H1 (cell line): ENCODE measurements around the gene MUC22. TPM values are rescaled to one million over a fixed set of nuclear protein-coding genes. Genes with fewer than 3 reads are reported as not detected.

ENCODE experiments used
- CTCF ChIA-PET: fragments of 300-600 bp; sonication (Branson Sonifier 250); formaldehyde crosslinking; loops from one replicate; lab custom pipeline; 2021; ENCODE audit not compliant: partially characterized antibody; lab: Charles Lee
- POLR2A ChIA-PET: fragments of 300-600 bp; sonication (Branson Sonifier 250); formaldehyde crosslinking; loops from one replicate; lab custom pipeline; 2021; ENCODE audit warnings: inconsistent platforms; ENCODE audit not compliant: partially characterized antibody; lab: Charles Lee
- DNase-seq, 2 experiments: peaks; one replicate each; pipeline versions ENCODE4 v3.0.0 to v3.0.0-alpha.2; 2010 to 2022; ENCODE audit warnings: low spot score in 2 of 2, low read depth in 1 of 2, mixed read lengths in 1 of 2
- FAIRE-seq: peaks from 2 replicates; lab custom pipeline; 2011; peaks lifted over from hg19 to GRCh38; lab: Jason Lieb, UNC
- H2AFZ ChIP-seq: 2 replicates; pipeline ENCODE4 v1.8.1; 2012; ENCODE audit warnings: low read length, inconsistent platforms
- H2AK5ac ChIP-seq: 2 replicates; pipeline ENCODE4 v1.6.1; 2013; ENCODE audit warnings: low read depth, low read length
- H2BK120ac ChIP-seq: replicated peaks from 2 replicates; pipeline ENCODE3; 2013; ENCODE audit warnings: low read depth, low read length, inconsistent platforms
- H2BK12ac ChIP-seq: 2 replicates; pipeline ENCODE4 v1.6.1; 2013; ENCODE audit warnings: low read depth, low read length
- H2BK15ac ChIP-seq: 2 replicates; pipeline ENCODE4 v1.6.1; 2013; ENCODE audit warnings: low read length
- H2BK20ac ChIP-seq: 2 replicates; pipeline ENCODE4 v1.6.1; 2013; ENCODE audit warnings: low read length
- H2BK5ac ChIP-seq: 2 replicates; pipeline ENCODE4 v1.6.1; 2013; ENCODE audit warnings: low read depth, low read length
- H3K14ac ChIP-seq: 2 replicates; pipeline ENCODE4 v1.6.1; 2013; ENCODE audit warnings: inconsistent platforms; ENCODE audit not compliant: insufficient read length
- H3K18ac ChIP-seq: 2 replicates; pipeline ENCODE4 v1.6.1; 2013; ENCODE audit warnings: low read length; ENCODE audit errors: extremely low read depth
- H3K23ac ChIP-seq: 2 replicates; pipeline ENCODE4 v1.6.1; 2013; ENCODE audit warnings: inconsistent platforms; ENCODE audit not compliant: insufficient read length
- H3K23me2 ChIP-seq: 2 replicates; pipeline ENCODE4 v1.6.1; 2013; ENCODE audit warnings: low read depth, low read length
- H3K27ac ChIP-seq: 2 replicates; pipeline ENCODE4 v1.6.1; 2011; ENCODE audit warnings: low read depth, low read length, inconsistent platforms
- H3K27me3 ChIP-seq, 4 experiments: replicated peaks in 1 of 4; 1 replicate in 1 of 4; 2 replicates in 3 of 4; pipeline versions ENCODE4 v1.6.1 to v1.8.1; 2011 to 2013; ENCODE audit warnings: low read length in 3 of 4, mild to moderate bottlenecking in 3 of 4, inconsistent platforms in 2 of 4, mixed read lengths in 2 of 4, moderate library complexity in 1 of 4; ENCODE audit not compliant: control insufficient read depth in 3 of 4, insufficient read depth in 3 of 4; ENCODE audit errors: extremely low read depth in 1 of 4
- H3K36me3 ChIP-seq, 4 experiments: 2 replicates each; pipeline versions ENCODE4 v1.6.1 to v1.8.1; 2011 to 2013; ENCODE audit warnings: mild to moderate bottlenecking in 4 of 4, low read length in 3 of 4, moderate library complexity in 2 of 4, control low read depth in 1 of 4, inconsistent platforms in 1 of 4; ENCODE audit not compliant: insufficient read depth in 4 of 4, control insufficient read depth in 2 of 4
- H3K4ac ChIP-seq: replicated peaks from 2 replicates; pipeline ENCODE3; 2013; ENCODE audit warnings: low read length, low read depth, mixed read lengths, inconsistent platforms; ENCODE audit not compliant: insufficient read length
- H3K4me1 ChIP-seq, 4 experiments: replicated peaks in 1 of 4; 1 replicate in 1 of 4; 2 replicates in 3 of 4; pipeline versions ENCODE4 v1.6.1 to v1.8.1; 2011 to 2013; ENCODE audit warnings: low read length in 3 of 4, inconsistent platforms in 2 of 4, mixed read lengths in 1 of 4; ENCODE audit not compliant: insufficient read depth in 4 of 4, control insufficient read depth in 3 of 4
- H3K4me2 ChIP-seq, 2 experiments: 2 replicates each; pipeline versions ENCODE4 v1.6.1 to v1.8.1; 2011 to 2013; ENCODE audit warnings: low read depth in 2 of 2, low read length in 2 of 2, control low read depth in 1 of 2, inconsistent platforms in 1 of 2, mild to moderate bottlenecking in 1 of 2; ENCODE audit not compliant: insufficient read depth in 1 of 2
- H3K4me3 ChIP-seq, 4 experiments: fragments of 200-600, 300-600 bp in 1 of 4; sonication (generic), shearing (Covaris generic), sonication (Bioruptor Twin) in 1 of 4; 2 replicates each; pipeline versions ENCODE4 v1.5.1 to v1.8.1; 2011 to 2016; ENCODE audit warnings: low read length in 4 of 4, low read depth in 3 of 4, control low read depth in 2 of 4, inconsistent platforms in 2 of 4, mild to moderate bottlenecking in 2 of 4, mixed read lengths in 1 of 4, moderate library complexity in 1 of 4; ENCODE audit not compliant: insufficient read depth in 2 of 4; ENCODE audit errors: extremely low read depth in 1 of 4
- H3K56ac ChIP-seq: replicated peaks from 2 replicates; pipeline ENCODE3; 2013; ENCODE audit warnings: low read depth, mild to moderate bottlenecking, mixed read lengths, low read length, inconsistent platforms; ENCODE audit not compliant: insufficient read length
- H3K79me1 ChIP-seq: 2 replicates; pipeline ENCODE4 v1.6.1; 2013; ENCODE audit warnings: low read depth, low read length, control low read depth
- H3K79me2 ChIP-seq, 2 experiments: 2 replicates each; pipeline versions ENCODE4 v1.6.1 to v1.8.1; 2012 to 2013; ENCODE audit warnings: low read length in 2 of 2, mild to moderate bottlenecking in 2 of 2, inconsistent platforms in 1 of 2; ENCODE audit not compliant: insufficient read depth in 2 of 2, control insufficient read depth in 1 of 2
- H3K9ac ChIP-seq, 4 experiments: replicated peaks in 1 of 4; 1 replicate in 1 of 4; 2 replicates in 3 of 4; pipeline versions ENCODE4 v1.6.1 to v1.8.1; 2011 to 2013; ENCODE audit warnings: low read depth in 3 of 4, low read length in 3 of 4, control low read depth in 2 of 4, mild to moderate bottlenecking in 2 of 4, moderate library complexity in 2 of 4, inconsistent platforms in 1 of 4; ENCODE audit errors: extremely low read depth in 1 of 4
- H3K9me3 ChIP-seq, 2 experiments: 2 replicates each; pipeline versions ENCODE4 v1.6.1 to v1.8.1; 2012 to 2013; ENCODE audit warnings: mild to moderate bottlenecking in 2 of 2, moderate library complexity in 2 of 2, control low read depth in 1 of 2, inconsistent platforms in 1 of 2, low read depth in 1 of 2, low read length in 1 of 2, mixed read lengths in 1 of 2; ENCODE audit not compliant: insufficient read depth in 2 of 2
- H4K20me1 ChIP-seq, 2 experiments: replicated peaks in 1 of 2; 2 replicates each; pipeline versions ENCODE3 to v1.8.1; 2011 to 2013; ENCODE audit warnings: inconsistent platforms in 2 of 2, low read length in 2 of 2, mild to moderate bottlenecking in 1 of 2; ENCODE audit not compliant: insufficient read depth in 2 of 2, control insufficient read depth in 1 of 2
- H4K5ac ChIP-seq: 2 replicates; pipeline ENCODE4 v1.6.1; 2013; ENCODE audit warnings: low read length, low read depth, mixed read lengths, inconsistent platforms; ENCODE audit not compliant: insufficient read length
- H4K8ac ChIP-seq: 2 replicates; pipeline ENCODE4 v1.8.0; 2013; ENCODE audit warnings: mild to moderate bottlenecking, moderate library complexity, low read length, inconsistent platforms; ENCODE audit not compliant: insufficient read depth; ENCODE audit errors: extremely low read depth
- H4K91ac ChIP-seq: replicated peaks from 2 replicates; pipeline ENCODE3; 2013; ENCODE audit warnings: low read length, mixed read lengths, inconsistent platforms; ENCODE audit not compliant: insufficient read length
- CTCF ChIP-seq, 3 experiments: IDR thresholded peaks; 1 replicate in 2 of 3; 2 replicates in 1 of 3; pipeline versions ENCODE4 v1.5.1 to v1.6.1; 2011; ENCODE audit warnings: low read length in 3 of 3, mild to moderate bottlenecking in 3 of 3, inconsistent platforms in 2 of 3, low read depth in 1 of 3, moderate library complexity in 1 of 3; ENCODE audit not compliant: insufficient read depth in 1 of 3; ENCODE audit errors: control extremely low read depth in 1 of 3
- RXRA ChIP-seq: IDR thresholded peaks from 2 replicates; pipeline ENCODE4 v1.6.1; 2011; ENCODE audit warnings: low read depth, mild to moderate bottlenecking, low read length, moderate library complexity; ENCODE audit not compliant: insufficient read depth
- SIX5 ChIP-seq: IDR thresholded peaks from 2 replicates; pipeline ENCODE4 v1.6.1; 2011; ENCODE audit warnings: mild to moderate bottlenecking, low read depth, low read length
- WGBS, 2 experiments: shearing (Covaris generic) in 1 of 2; methylation state at CpG; one replicate each; pipeline versions ENCODE4 v1.1.6 to v1.1.7; 2013 to 2015; ENCODE audit warnings: low lambda C conversion rate in 2 of 2, mixed read lengths in 2 of 2, inconsistent platforms in 1 of 2, low coverage in 1 of 2, missing lambda C conversion rate in 1 of 2; ENCODE audit not compliant: insufficient replicate concordance in 2 of 2, insufficient coverage in 1 of 2, insufficient read length in 1 of 2; ENCODE audit errors: extremely low coverage in 1 of 2, missing lambda C conversion rate in 1 of 2; 5-methylcytosine and 5-hydroxymethylcytosine counted together
- polyA plus RNA-seq, 7 experiments: library from polyadenylated mRNA; depleted of rRNA in 3 of 7; stranded (reverse) in 5 of 7; unstranded in 2 of 7; fragments of >200 nt in 5 of 7; fragments of 200-250 nt in 2 of 7; gene quantifications; 1 replicate in 5 of 7; 2 replicates in 1 of 7; 4 replicates in 1 of 7; pipeline versions ENCODE4 v1.2.1 to v1.2.3, GENCODE V29; 2011 to 2013; ENCODE audit warnings: missing spikeins in 2 of 7, mixed read lengths in 2 of 7
- total RNA-seq: library from RNA; stranded (reverse); fragmentation: NEBNext Ultra II Directional; extraction: Animal tissue kit (Norgen Biotek cat#: 25700); gene quantifications from 2 replicates; pipeline ENCODE4 v1.2.1, GENCODE V29; 2021

Gene MUC22
- total and polyA plus RNA-seq, 2 of the 8 experiments (the other 6 are each of a cell fraction or from before 2014, with no cell fraction given): 0.02 TPM; not detected in 1

- Histone ChIP-seq H3K56ac (no peak overlapping the region), H3K18ac (no peak overlapping the region), H4K8ac (no peak overlapping the region), H3K14ac (no peak overlapping the region), H3K27me3 (no peaks in the 10 kb centered on the region), H2BK20ac (no peak overlapping the region), H3K36me3 (no peaks in the 10 kb centered on the region), H3K4ac (no peak overlapping the region), H2AK5ac (no peak overlapping the region), H3K4me3 (no peak overlapping the region), H2BK120ac (no peak overlapping the region), H3K23me2 (no peaks in the 10 kb centered on the region), H3K79me2 (no peaks in the 10 kb centered on the region), H3K79me1 (no peaks in the 10 kb centered on the region), H3K9ac (no peak overlapping the region), H3K9me3 (no peaks in the 10 kb centered on the region), H2BK5ac (no peak overlapping the region), H4K91ac (no peak overlapping the region), H3K23ac (no peak overlapping the region), H4K5ac (no peak overlapping the region), H2AFZ (no peak overlapping the region), H2BK12ac (no peak overlapping the region), H2BK15ac (no peak overlapping the region), H3K4me1 (peaks cover 0 to 4% (median 0%) of the 10 kb centered on the region in 4 experiments; a peak in 1 of 7 replicates), H4K20me1 (no peaks in the 10 kb centered on the region), H3K4me2 (no peak overlapping the region), H3K27ac (no peak overlapping the region)
- TF ChIP-seq SIX5 (no peak), RXRA (no peak), CTCF (IDR thresholded peaks at IDR 0.05; ENCODE audit: control extremely low read depth in 1 of 3, insufficient read depth in 1 of 3, low read depth in 1 of 3, low read length in 3 of 3) (peak; percentile 19 to 22 (median 19); a peak in 2 of 4 replicates)
- ChIA-PET CTCF (interaction anchor here (1.0 to 4.0 kb wide), 8 partner anchors 9 to 96 kb away, joined by 3 to 18 read pairs (median 3); no protein-coding TSS in a partner anchor), POLR2A (interaction anchor here (0.6 to 0.8 kb wide), 2 partner anchors 14 to 15 kb away, joined by 3 to 4 read pairs; no protein-coding TSS in a partner anchor)
- 76% methylated on average over 4 of the region's 4 CpGs; no CpG with 5 or more reads in 1 of the 2 experiments for WGBS, 2 experiments
- FAIRE-seq (no peak), DNase-seq (no peak)
Measured at GRCh38 chr6:30974490-30975252, 35.6 kb upstream of the MUC22 start.
